PC-9 (cell line): ENCODE results near the gene SLC7A9. TPM values are rescaled to one million over a fixed set of nuclear protein-coding genes. Genes with fewer than 3 reads are reported as not detected.
"Not testable (repeated sequence)": the region's sequence is repeated elsewhere in the genome, so short reads cannot be mapped to it uniquely, and the experiment has no call there.

Experiments
- BruUV-seq: library from RNA; stranded (reverse); fragments of 400-500 nt; replicated peaks from 2 replicates; lab custom pipeline; 2021; lab: Mats Ljungman, UMichigan
- CTCF ChIA-PET: fragments of 300-600 bp; sonication (Branson Sonifier 250); formaldehyde crosslinking; loops from one replicate; lab custom pipeline; 2022; ENCODE audit warnings: antibody characterized with exemption; lab: Charles Lee
- POLR2A ChIA-PET: fragments of 300-600 bp; sonication (Branson Sonifier 250); formaldehyde crosslinking; loops from one replicate; lab custom pipeline; 2022; ENCODE audit warnings: antibody characterized with exemption; ENCODE audit not compliant: unreplicated experiment; lab: Charles Lee
- DNase-seq, 2 experiments: peaks; one replicate each; pipeline versions ENCODE4 v3.0.0 to v3.0.0-alpha.2; 2015 to 2022; ENCODE audit warnings: mixed read lengths in 1 of 2
- H2AFZ ChIP-seq: fragments of 200-600 bp; sonication (generic); 2 replicates; pipeline ENCODE4 v1.8.1; 2017; ENCODE audit warnings: antibody characterized with exemption
- H3F3A ChIP-seq: fragments of 200-600 bp; sonication (generic); 2 replicates; pipeline ENCODE4 v1.8.1; 2017; ENCODE audit warnings: antibody characterized with exemption, mild to moderate bottlenecking, low read depth; ENCODE audit not compliant: insufficient read depth
- H3K27ac ChIP-seq: fragments of 200-600 bp; sonication (generic); 2 replicates; pipeline ENCODE4 v1.6.1; 2016; ENCODE audit warnings: mixed run types
- H3K27me3 ChIP-seq: fragments of 200-600 bp; sonication (generic); 2 replicates; pipeline ENCODE4 v1.6.1; 2016; ENCODE audit warnings: low read depth, mixed run types; ENCODE audit not compliant: insufficient read depth
- H3K36me3 ChIP-seq: fragments of 200-600 bp; sonication (generic); 2 replicates; pipeline ENCODE4 v1.6.1; 2016; ENCODE audit warnings: low read depth, mixed run types
- H3K4me1 ChIP-seq: fragments of 200-600 bp; sonication (generic); replicated peaks from 2 replicates; pipeline ENCODE4 v1.6.1; 2016; ENCODE audit warnings: mixed run types; ENCODE audit not compliant: insufficient read depth
- H3K4me2 ChIP-seq: fragments of 200-600 bp; sonication (generic); 2 replicates; pipeline ENCODE4 v1.6.1; 2017; ENCODE audit warnings: mixed run types
- H3K4me3 ChIP-seq: fragments of 200-600 bp; sonication (generic); 2 replicates; pipeline ENCODE4 v1.6.1; 2016; ENCODE audit warnings: mixed run types
- H3K79me2 ChIP-seq: fragments of 200-600 bp; sonication (generic); 2 replicates; pipeline ENCODE4 v1.6.1; 2017; ENCODE audit warnings: low read depth, mixed run types
- H3K9me2 ChIP-seq: fragments of 200-600 bp; sonication (generic); 2 replicates; pipeline ENCODE4 v1.8.1; 2017; ENCODE audit warnings: mild to moderate bottlenecking; ENCODE audit not compliant: insufficient read depth
- H3K9me3 ChIP-seq: fragments of 200-600 bp; sonication (generic); 2 replicates; pipeline ENCODE4 v1.8.1; 2016; ENCODE audit warnings: low read depth; ENCODE audit not compliant: insufficient read depth
- H4K20me1 ChIP-seq: fragments of 200-600 bp; sonication (generic); 2 replicates; pipeline ENCODE4 v1.8.1; 2017; ENCODE audit not compliant: insufficient read depth
- EZH2 ChIP-seq: fragments of 200-600 bp; sonication (generic); IDR thresholded peaks from 2 replicates; pipeline ENCODE4 v1.8.0; 2017; ENCODE audit warnings: antibody characterized with exemption, low read depth
- intact Hi-C: fragments of 100-400 bp; cut with micrococcal nuclease; formaldehyde crosslinking; loops from one replicate; pipeline ENCODE4 v1.10.0; 2022; ENCODE audit not compliant: unreplicated experiment
- total RNA-seq: library from RNA; stranded (reverse); gene quantifications from 2 replicates; pipeline ENCODE4 v1.2.3, GENCODE V29; 2021
- TF ChIP-seq, protein P1 (sequence below): fragments of 200-600 bp; sonication (generic); conservative IDR thresholded peaks from 2 replicates; pipeline ENCODE4 v1.6.1; 2017; ENCODE audit warnings: mixed run types, antibody characterized with exemption, mild to moderate bottlenecking, moderate library complexity

Gene SLC7A9
- total RNA-seq, 1 experiment from 2014 or later = 0.33 TPM

DNA sequence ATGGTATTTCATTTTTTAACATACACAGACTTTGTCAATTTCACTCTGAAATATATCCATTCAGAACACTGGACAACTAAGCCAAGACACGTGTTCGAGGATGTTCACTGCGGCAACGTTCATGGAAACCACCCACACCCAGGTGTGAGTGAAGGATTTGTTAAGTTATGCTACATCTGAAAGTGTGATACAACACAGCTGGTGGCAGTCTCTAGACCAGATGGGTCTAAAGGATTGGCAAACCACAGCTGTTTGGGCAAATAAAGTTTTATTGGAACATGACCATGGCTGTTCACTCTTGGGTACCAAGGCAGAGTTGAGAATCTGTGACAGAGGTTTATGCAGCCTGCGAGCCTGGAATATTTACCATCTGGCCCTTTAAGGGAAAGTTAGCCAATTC lies 12.0 kb downstream of the SLC7A9 start:
- no peak overlapping the region for H3K4me2 ChIP-seq
- H3K4me1 ChIP-seq = no peaks in the 10 kb centered on the region
- no peaks in the 10 kb centered on the region for H3K9me2 ChIP-seq
- CTCF ChIA-PET = no interaction called here
- H3K4me3 ChIP-seq = no peak overlapping the region
- H4K20me1 ChIP-seq = no peaks in the 10 kb centered on the region
- intact Hi-C loops = no loop called here
- H3K36me3 ChIP-seq = no peaks in the 10 kb centered on the region
- H3K9me3 ChIP-seq = no peaks in the 10 kb centered on the region
- H3K79me2 ChIP-seq = no peaks in the 10 kb centered on the region
- no peak overlapping the region for H2AFZ ChIP-seq
- H3K27me3 ChIP-seq = no peaks in the 10 kb centered on the region
- no peaks in the 10 kb centered on the region for H3F3A ChIP-seq
- TF ChIP-seq, protein P1, sequence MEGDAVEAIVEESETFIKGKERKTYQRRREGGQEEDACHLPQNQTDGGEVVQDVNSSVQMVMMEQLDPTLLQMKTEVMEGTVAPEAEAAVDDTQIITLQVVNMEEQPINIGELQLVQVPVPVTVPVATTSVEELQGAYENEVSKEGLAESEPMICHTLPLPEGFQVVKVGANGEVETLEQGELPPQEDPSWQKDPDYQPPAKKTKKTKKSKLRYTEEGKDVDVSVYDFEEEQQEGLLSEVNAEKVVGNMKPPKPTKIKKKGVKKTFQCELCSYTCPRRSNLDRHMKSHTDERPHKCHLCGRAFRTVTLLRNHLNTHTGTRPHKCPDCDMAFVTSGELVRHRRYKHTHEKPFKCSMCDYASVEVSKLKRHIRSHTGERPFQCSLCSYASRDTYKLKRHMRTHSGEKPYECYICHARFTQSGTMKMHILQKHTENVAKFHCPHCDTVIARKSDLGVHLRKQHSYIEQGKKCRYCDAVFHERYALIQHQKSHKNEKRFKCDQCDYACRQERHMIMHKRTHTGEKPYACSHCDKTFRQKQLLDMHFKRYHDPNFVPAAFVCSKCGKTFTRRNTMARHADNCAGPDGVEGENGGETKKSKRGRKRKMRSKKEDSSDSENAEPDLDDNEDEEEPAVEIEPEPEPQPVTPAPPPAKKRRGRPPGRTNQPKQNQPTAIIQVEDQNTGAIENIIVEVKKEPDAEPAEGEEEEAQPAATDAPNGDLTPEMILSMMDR = no peak
- no peak for TF ChIP-seq EZH2
- no peak for DNase-seq
- BruUV-seq = no TSS peak
- POLR2A ChIA-PET = no interaction called here
- H3K27ac ChIP-seq = no peak overlapping the region

DNA sequence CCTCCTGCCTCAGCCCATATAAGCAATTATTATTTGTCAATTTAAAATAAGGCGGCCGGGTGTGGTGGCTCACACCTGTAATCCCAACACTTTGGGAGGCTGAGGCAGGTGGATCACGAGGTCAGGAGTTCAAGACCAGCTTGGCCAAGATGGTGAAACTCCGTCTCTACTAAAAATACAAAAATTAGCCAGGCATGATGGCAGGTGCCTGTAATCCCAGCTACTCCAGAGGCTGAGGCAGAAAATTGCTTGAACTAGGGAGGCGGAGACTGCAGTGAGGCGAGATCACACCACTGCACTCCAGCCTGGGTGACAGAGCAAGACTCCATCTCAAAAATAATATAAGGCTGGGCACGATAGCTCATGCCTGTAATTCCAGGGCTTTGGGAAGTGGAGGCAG lies 12.7 kb downstream of the SLC7A9 start:
- H3K27me3 ChIP-seq, POLR2A ChIA-PET, H3K9me2 ChIP-seq, BruUV-seq, H2AFZ ChIP-seq, H3K79me2 ChIP-seq, H4K20me1 ChIP-seq, DNase-seq, H3K9me3 ChIP-seq, H3K27ac ChIP-seq, H3F3A ChIP-seq, H3K4me1 ChIP-seq, H3K36me3 ChIP-seq, H3K4me3 ChIP-seq, intact Hi-C loops, CTCF ChIA-PET, H3K4me2 ChIP-seq: not testable (repeated sequence)

DNA sequence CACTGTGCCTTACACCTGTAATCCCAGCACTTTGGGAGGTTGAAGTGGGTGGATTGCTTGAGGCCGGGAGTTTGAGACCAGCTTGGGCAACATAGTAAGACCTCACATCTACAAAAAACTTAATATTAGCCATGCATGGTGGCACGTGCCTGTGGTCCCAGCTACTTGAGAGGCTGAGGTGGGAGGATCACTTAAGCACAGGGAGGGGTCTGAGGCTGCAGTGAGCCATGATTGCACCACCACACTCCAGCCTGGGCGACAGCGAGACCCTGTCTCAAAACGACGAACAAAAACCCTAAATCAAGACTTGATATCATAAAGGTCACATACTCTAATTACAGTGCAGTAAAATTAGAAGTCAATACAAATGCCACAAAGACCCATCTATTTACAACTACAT lies 17.4 kb downstream of the SLC7A9 start:
- no peaks in the 10 kb centered on the region for H3K9me2 ChIP-seq
- H3K27ac ChIP-seq = no peak overlapping the region
- no peaks in the 10 kb centered on the region for H3K4me1 ChIP-seq
- no peaks in the 10 kb centered on the region for H3F3A ChIP-seq
- no peak overlapping the region for H3K4me3 ChIP-seq
- H3K9me3 ChIP-seq = no peaks in the 10 kb centered on the region
- BruUV-seq = no TSS peak
- ChIA-PET POLR2A (no interaction called here), CTCF (no interaction called here)
- H4K20me1 ChIP-seq = no peaks in the 10 kb centered on the region
- no peaks in the 10 kb centered on the region for H3K36me3 ChIP-seq
- no peaks in the 10 kb centered on the region for H3K27me3 ChIP-seq
- no peaks in the 10 kb centered on the region for H3K79me2 ChIP-seq
- TF ChIP-seq EZH2 = no peak
- TF ChIP-seq, protein P1 = no peak
- intact Hi-C loops = no loop called here
- H3K4me2 ChIP-seq = no peak overlapping the region
- no peak overlapping the region for H2AFZ ChIP-seq
- DNase-seq = no peak

DNA sequence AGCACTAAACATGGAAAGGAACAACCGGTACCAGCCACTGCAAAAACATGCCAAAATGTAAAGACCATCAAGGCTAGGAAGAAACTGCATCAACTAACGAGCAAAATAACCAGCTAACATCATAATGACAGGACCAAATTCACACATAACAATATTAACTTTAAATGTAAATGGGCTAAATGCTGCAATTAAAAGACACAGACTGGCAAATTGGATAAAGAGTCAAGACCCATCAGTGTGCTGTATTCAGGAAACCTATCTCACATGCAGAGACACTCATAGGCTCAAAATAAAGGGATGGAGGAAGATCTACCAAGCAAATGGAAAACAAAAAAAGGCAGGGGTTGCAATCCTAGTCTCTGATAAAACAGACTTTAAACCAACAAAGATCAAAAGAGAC lies 21.5 kb downstream of the SLC7A9 start:
- H3K9me2 ChIP-seq, H3K4me2 ChIP-seq, H3K27me3 ChIP-seq, H3K36me3 ChIP-seq, H3K27ac ChIP-seq, H3K4me3 ChIP-seq, H3K79me2 ChIP-seq, H3K9me3 ChIP-seq, H3F3A ChIP-seq, DNase-seq, H3K4me1 ChIP-seq, H2AFZ ChIP-seq, BruUV-seq, POLR2A ChIA-PET, CTCF ChIA-PET, H4K20me1 ChIP-seq, intact Hi-C loops: not testable (repeated sequence)
